Stimulated activated CD8-positive, alpha-beta memory T cell treated with anti-CD3 and anti-CD28 coated beads, Interleukin-4, amount 100 ng/mL, for 48 hours (primary cell): ENCODE results near the gene DUSP11.

Source experiments
- DNase-seq: peaks from one replicate; pipeline ENCODE4 v3.0.0-alpha.2; 2020

The DUSP11 gene

DNA sequence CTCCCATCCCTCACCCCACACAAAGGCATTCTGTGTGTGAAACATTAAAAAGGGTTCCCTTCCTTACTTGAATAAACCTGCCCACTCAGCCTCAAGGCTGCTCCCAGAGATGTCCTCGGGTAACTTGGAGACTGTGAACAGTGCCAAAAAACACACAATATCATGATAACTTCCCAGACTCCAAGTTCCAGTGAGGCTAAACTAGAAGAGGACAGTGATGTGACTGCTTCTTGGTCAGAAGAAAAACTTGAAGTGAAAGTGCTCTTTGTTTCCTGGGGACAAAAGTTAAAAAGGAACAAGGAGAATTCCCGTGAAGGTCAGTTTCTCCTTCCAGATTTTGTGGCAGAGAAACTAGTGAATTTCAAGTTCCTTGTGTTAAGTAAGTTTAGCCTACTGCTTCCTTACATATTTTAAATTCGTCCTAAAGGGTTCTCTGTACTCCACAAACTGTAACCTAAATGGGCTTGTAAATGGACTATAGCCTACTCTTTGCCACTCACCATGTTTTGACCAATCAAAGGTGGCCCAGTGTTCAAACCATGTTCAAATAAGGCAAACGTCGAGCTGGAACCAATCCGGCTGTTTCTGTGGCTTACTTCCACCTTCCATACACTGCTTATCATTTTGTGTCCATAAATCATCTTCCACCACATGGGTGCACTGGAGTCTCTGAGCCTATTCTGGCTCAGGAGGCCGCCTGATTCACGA, 63.2 kb downstream of the DUSP11 start:
- DNase-seq = no peak

DNA sequence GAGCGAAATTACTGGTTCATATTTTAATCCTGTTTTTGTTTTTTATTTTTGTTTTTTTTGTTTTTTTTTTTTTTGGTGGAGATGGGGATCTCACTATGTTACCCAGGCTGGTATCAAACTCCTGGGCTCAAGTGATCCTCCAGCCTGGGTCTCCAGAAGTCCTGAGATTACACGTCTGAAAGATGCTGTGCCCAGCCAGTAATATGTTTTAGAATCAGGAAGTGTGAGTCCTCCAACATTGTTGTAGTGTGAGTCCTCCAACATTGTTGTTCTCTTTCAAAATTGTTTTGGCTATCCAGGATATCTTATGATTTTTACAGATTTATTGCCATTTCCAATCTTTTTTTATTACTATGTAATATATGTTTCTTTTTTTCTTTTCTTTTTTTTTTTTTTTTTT, 65.8 kb downstream of the DUSP11 start:
- no peak for DNase-seq
